NCI-H526 (cell line): ENCODE results near the gene TENM4.

Experiments
- DNase-seq, 2 experiments: peaks; one replicate each; lab custom pipeline; 2025; lab: John Stamatoyannopoulos, UW

Gene TENM4

GRCh38 chr11:79304599-79305212 is 136.1 kb downstream of the TENM4 start:
- no peak for DNase-seq

- no peak for DNase-seq
These were observed 144.7 kb downstream of the TENM4 start for GRCh38 chr11:79296141-79296540.

- DNase-seq = no peak
These were observed 145.7 kb downstream of the TENM4 start for GRCh38 chr11:79294845-79295731.

GRCh38 chr11:79291948-79292347 is 148.9 kb downstream of the TENM4 start:
- DNase-seq = no peak

GRCh38 chr11:79290761-79291160 is 150.1 kb downstream of the TENM4 start:
- no peak for DNase-seq

- no peak for DNase-seq
These were observed 152.9 kb downstream of the TENM4 start for GRCh38 chr11:79287952-79288351.

GRCh38 chr11:79285756-79286155 is 155.1 kb downstream of the TENM4 start:
- DNase-seq = no peak

GRCh38 chr11:79276736-79277325 is 164.0 kb downstream of the TENM4 start:
- no peak for DNase-seq

- DNase-seq = no peak
These were observed 166.0 kb downstream of the TENM4 start for GRCh38 chr11:79274636-79275331.

GRCh38 chr11:79273781-79274180 is 167.0 kb downstream of the TENM4 start:
- DNase-seq = no peak

- DNase-seq = peak in 1 of 2 experiments; percentile 21
These were observed 171.1 kb downstream of the TENM4 start for GRCh38 chr11:79269611-79270307.

- DNase-seq = no peak
These were observed 174.4 kb downstream of the TENM4 start for GRCh38 chr11:79266396-79266795.

- no peak for DNase-seq
These were observed 175.0 kb downstream of the TENM4 start for GRCh38 chr11:79265756-79266322.

- DNase-seq = no peak
These were observed 176.5 kb downstream of the TENM4 start for GRCh38 chr11:79264284-79264683.

GRCh38 chr11:79263001-79263400 is 177.8 kb downstream of the TENM4 start:
- DNase-seq = peak in 1 of 2 experiments; percentile 79

GRCh38 chr11:79262221-79262620 is 178.6 kb downstream of the TENM4 start:
- no peak for DNase-seq

GRCh38 chr11:79261684-79262083 is 179.1 kb downstream of the TENM4 start:
- no peak for DNase-seq

GRCh38 chr11:79259800-79260199 is 181.0 kb downstream of the TENM4 start:
- no peak for DNase-seq

GRCh38 chr11:79258576-79258975 is 182.3 kb downstream of the TENM4 start:
- no peak for DNase-seq

- no peak for DNase-seq
These were observed 184.9 kb downstream of the TENM4 start for GRCh38 chr11:79255965-79256364.

GRCh38 chr11:79253280-79253679 is 187.6 kb downstream of the TENM4 start:
- DNase-seq = no peak
